ENCODE measurements around the gene B3GNT9. TPM values are rescaled to one million over a fixed set of nuclear protein-coding genes. Genes with fewer than 3 reads are reported as not detected.
A peak's percentile ranks its signal among the peaks of the same experiment; 100 is the strongest.

Gene B3GNT9
- total RNA-seq, 1 experiment from 2014 or later: 11.5 TPM

DNA sequence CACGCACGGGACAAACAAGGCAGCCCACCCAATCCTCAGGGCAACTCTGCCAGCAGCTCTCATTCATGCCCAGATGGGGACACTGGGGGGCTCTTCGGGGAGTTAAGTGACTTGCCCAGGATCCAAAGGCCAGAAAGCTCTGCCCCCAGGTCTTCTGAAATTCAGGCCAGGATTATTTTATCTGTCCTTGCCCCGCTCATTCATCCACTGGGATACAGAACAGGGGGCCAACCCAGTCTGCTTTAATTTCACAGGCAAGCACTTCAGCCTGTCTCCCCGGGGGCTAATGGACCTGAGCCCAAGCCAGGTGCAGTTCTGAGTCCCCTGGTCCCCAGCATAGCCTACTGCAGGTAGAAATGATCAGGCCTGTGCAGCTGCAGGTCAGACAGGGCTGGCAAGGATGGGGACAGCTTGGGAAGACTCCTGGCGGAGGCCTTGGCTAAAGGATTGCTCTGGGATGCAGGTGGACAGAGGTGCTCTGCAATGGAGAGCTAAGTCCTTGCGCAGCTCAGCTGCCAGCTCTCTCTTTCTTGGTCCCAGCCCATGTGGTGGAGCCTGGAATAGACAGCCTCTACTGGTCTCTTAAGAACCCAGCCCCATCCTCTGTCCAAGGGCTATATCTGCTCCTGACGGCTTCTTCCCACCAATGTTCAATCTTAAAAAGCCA is 766 bp upstream of the B3GNT9 start:
- DNase-seq (ENCODE audit: low spot score): no peak
- H3K9me3 ChIP-seq (ENCODE audit: low read depth, low read length, poor library complexity, severe bottlenecking): no peaks in the 10 kb centered on the region
- intact Hi-C loops (cut with micrococcal nuclease; ENCODE audit: unreplicated experiment): loop anchor here (2.0 to 10.0 kb wide), 3 partner anchors 137 to 257 kb away; no protein-coding TSS in a partner anchor
- peak overlapping the region; percentile 81 for H3K27ac ChIP-seq (ENCODE audit: low read depth, low read length, poor library complexity, severe bottlenecking)
- H3K27me3 ChIP-seq (replicated peaks; ENCODE audit: insufficient read depth, low read depth, low read length, poor library complexity): no peaks in the 10 kb centered on the region
- no TSS peak for BruUV-seq (replicated peaks)
- ChIA-PET CTCF (interaction anchor here (0.5 to 1.8 kb wide), 3 partner anchors 81 to 241 kb away, joined by 3 to 6 read pairs (median 3); no protein-coding TSS in a partner anchor), POLR2A (ENCODE audit: low non-redundant PET) (interaction anchor here (0.6 kb wide), 1 partner anchor 133 kb away, joined by 7 read pairs; no protein-coding TSS in a partner anchor)
- TF ChIP-seq EZH2 (IDR thresholded peaks at IDR 0.05; ENCODE audit: borderline replicate concordance, low read depth, low read length, poor library complexity, severe bottlenecking): no peak
- TF ChIP-seq, protein P1, sequence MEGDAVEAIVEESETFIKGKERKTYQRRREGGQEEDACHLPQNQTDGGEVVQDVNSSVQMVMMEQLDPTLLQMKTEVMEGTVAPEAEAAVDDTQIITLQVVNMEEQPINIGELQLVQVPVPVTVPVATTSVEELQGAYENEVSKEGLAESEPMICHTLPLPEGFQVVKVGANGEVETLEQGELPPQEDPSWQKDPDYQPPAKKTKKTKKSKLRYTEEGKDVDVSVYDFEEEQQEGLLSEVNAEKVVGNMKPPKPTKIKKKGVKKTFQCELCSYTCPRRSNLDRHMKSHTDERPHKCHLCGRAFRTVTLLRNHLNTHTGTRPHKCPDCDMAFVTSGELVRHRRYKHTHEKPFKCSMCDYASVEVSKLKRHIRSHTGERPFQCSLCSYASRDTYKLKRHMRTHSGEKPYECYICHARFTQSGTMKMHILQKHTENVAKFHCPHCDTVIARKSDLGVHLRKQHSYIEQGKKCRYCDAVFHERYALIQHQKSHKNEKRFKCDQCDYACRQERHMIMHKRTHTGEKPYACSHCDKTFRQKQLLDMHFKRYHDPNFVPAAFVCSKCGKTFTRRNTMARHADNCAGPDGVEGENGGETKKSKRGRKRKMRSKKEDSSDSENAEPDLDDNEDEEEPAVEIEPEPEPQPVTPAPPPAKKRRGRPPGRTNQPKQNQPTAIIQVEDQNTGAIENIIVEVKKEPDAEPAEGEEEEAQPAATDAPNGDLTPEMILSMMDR (conservative IDR thresholded peaks at IDR 0.05; ENCODE audit: low read depth, low read length): no peak
- H3K4me3 ChIP-seq (ENCODE audit: low read depth, low read length, poor library complexity, severe bottlenecking): peak overlapping the region; percentile 83
- peaks cover 13% of the 10 kb centered on the region for H3K4me1 ChIP-seq (ENCODE audit: insufficient read depth, low read length, poor library complexity, severe bottlenecking)
- H3K36me3 ChIP-seq (ENCODE audit: insufficient read depth, low read length, poor library complexity, severe bottlenecking): peaks cover 24% of the 10 kb centered on the region

DNA sequence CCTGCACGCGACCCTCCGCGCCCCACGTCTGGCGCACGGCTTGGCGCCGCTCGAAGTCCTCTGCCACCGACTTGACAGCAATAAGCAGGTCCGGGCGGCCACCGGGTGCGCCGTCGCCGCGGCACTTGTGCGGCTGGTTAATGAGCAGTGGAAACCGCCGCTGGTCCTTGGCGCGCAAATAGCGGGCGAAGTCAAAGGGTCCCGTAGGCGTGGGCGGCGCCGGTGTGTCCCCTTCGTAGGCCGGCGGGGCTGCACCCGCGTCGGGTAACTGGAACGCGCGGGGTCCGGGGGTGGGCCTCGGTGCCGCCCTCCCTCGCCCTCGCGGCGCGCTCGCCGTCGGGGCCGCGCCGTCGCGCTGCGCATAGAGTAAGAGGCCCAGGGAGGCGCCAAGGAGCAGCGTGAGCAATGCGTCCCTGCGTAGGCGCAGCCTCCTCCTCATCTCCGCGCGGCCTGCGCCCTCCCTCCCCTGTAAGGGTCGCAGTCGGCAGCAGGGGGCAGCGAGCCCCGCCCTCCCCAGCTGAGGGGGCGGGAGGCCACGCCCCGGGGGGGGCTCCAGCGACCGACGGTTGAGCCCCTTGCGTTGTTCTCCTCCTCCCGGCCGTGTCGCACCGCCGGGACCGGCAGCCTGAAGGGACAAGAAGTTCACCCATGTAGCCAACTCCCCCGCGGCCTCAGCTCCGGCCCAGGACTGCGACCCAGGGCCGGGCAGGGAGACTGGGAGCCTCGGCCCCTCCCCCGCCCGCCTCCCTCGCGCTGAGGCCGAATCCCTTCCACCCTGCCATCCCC is 558 bp downstream of the B3GNT9 start:
- ChIA-PET CTCF (interaction anchor here (0.8 to 1.8 kb wide), 2 partner anchors 132 to 137 kb away, joined by 3 to 6 read pairs; no protein-coding TSS in a partner anchor), POLR2A (ENCODE audit: low non-redundant PET) (no interaction called here)
- DNase-seq (ENCODE audit: low spot score): peak; percentile 89
- intact Hi-C loops (cut with micrococcal nuclease; ENCODE audit: unreplicated experiment): loop anchor here (2.0 to 10.0 kb wide), 3 partner anchors 135 to 255 kb away; no protein-coding TSS in a partner anchor
- H3K36me3 ChIP-seq (ENCODE audit: insufficient read depth, low read length, poor library complexity, severe bottlenecking): peaks cover 37% of the 10 kb centered on the region
- H3K4me3 ChIP-seq (ENCODE audit: low read depth, low read length, poor library complexity, severe bottlenecking): peak overlapping the region; percentile 83
- TF ChIP-seq, protein P1 (conservative IDR thresholded peaks at IDR 0.05; ENCODE audit: low read depth, low read length): peak; percentile 21; the same call in 1 of the 2 replicates
- TF ChIP-seq EZH2 (IDR thresholded peaks at IDR 0.05; ENCODE audit: borderline replicate concordance, low read depth, low read length, poor library complexity, severe bottlenecking): no peak
- peaks cover 9% of the 10 kb centered on the region for H3K4me1 ChIP-seq (ENCODE audit: insufficient read depth, low read length, poor library complexity, severe bottlenecking)
- H3K9me3 ChIP-seq (ENCODE audit: low read depth, low read length, poor library complexity, severe bottlenecking): no peaks in the 10 kb centered on the region
- H3K27ac ChIP-seq (ENCODE audit: low read depth, low read length, poor library complexity, severe bottlenecking): peak overlapping the region; percentile 81
- no peaks in the 10 kb centered on the region for H3K27me3 ChIP-seq (replicated peaks; ENCODE audit: insufficient read depth, low read depth, low read length, poor library complexity)
- BruUV-seq (replicated peaks): no TSS peak

DNA sequence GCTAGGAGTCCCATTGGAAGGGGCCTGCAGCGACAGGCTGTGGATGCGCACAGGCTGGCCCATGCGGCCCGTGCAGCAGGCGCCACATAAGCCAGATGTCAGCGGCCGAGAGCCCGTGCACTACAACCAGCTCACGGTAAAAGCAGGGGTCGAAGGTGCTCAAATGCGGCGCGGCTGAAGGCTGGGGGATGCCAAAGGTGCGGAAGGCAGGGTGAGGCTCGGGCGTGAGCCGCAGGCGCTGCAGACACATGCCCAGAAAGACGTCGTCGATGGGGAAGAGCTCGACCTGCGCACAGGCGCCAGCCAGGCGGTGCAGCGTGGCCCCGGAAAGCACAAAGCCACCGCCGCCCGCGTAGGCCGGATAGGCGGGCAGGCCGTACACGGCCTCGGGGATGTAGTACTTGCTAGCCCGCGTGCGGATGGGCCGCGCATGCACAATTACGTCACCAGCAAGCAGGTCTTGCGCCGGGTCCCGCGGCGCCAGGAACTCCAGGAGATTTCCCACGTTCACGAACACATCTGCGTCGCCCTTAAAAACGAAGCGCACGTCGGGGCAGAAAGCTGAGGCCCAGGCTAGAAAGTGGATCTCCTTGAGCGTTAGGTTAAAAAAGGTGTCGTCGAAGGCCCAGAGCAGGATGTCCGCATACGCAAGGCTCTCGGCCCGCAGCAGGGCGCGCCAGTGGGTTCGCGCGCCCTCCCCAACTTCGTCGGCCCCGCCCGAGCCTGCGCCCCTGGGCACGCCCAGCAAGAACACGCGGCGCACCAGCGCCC is 1.3 kb downstream of the B3GNT9 start:
- Histone ChIP-seq H3K27ac (ENCODE audit: low read depth, low read length, poor library complexity, severe bottlenecking) (no peak overlapping the region), H3K36me3 (ENCODE audit: insufficient read depth, low read length, poor library complexity, severe bottlenecking) (peaks cover 42% of the 10 kb centered on the region), H3K4me1 (ENCODE audit: insufficient read depth, low read length, poor library complexity, severe bottlenecking) (peaks cover 9% of the 10 kb centered on the region), H3K9me3 (ENCODE audit: low read depth, low read length, poor library complexity, severe bottlenecking) (no peaks in the 10 kb centered on the region), H3K27me3 (replicated peaks; ENCODE audit: insufficient read depth, low read depth, low read length, poor library complexity) (no peaks in the 10 kb centered on the region), H3K4me3 (ENCODE audit: low read depth, low read length, poor library complexity, severe bottlenecking) (no peak overlapping the region)
- ChIA-PET POLR2A (ENCODE audit: low non-redundant PET) (no interaction called here), CTCF (no interaction called here)
- BruUV-seq (replicated peaks): no TSS peak
- intact Hi-C loops (cut with micrococcal nuclease; ENCODE audit: unreplicated experiment): loop anchor here (2.0 to 10.0 kb wide), 3 partner anchors 135 to 255 kb away; no protein-coding TSS in a partner anchor
- no peak for DNase-seq (ENCODE audit: low spot score)
- TF ChIP-seq, protein P1 (conservative IDR thresholded peaks at IDR 0.05; ENCODE audit: low read depth, low read length): no peak
- no peak for TF ChIP-seq EZH2 (IDR thresholded peaks at IDR 0.05; ENCODE audit: borderline replicate concordance, low read depth, low read length, poor library complexity, severe bottlenecking)

All from A673 (cell line).